ENCODE data around the gene KANK2.

Gene KANK2

DNA sequence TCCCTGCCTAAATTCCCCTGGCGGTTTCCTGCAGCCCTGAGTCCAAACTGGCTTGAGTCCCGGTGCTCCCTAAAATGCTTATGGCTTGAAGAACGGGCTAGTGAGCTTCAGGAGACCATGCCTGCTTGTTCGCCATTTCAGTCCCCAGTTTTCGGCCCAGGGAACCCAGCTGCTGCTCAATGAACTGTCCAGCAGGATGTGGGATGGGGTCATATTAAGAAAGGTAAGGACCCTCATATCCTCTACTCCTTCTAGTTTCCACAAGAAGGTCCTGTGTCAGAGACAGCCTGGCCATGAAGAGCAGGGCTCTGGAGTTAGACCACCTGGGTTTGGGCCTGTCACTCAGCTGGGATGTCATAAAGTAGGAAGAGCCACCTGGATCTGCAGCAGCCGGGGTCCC lies 24.8 kb downstream of the KANK2 start:
- no peaks in the 10 kb centered on the region for H3K4me1 ChIP-seq (ENCODE audit: control insufficient read depth, low read length)
- H3K9me3 ChIP-seq (ENCODE audit: control insufficient read depth, insufficient read depth, low read length): no peaks in the 10 kb centered on the region
- H3K36me3 ChIP-seq (ENCODE audit: control insufficient read depth, low read length): peaks cover 68% of the 10 kb centered on the region
- no peaks in the 10 kb centered on the region for H3K27me3 ChIP-seq (ENCODE audit: control insufficient read depth, low read length)
- H3K4me2 ChIP-seq (ENCODE audit: low read length): no peak overlapping the region
- H3F3A ChIP-seq (ENCODE audit: control insufficient read depth, insufficient read depth): no peaks in the 10 kb centered on the region
- no peak overlapping the region for H3K27ac ChIP-seq (ENCODE audit: low read depth, low read length)
- no peaks in the 10 kb centered on the region for H4K20me1 ChIP-seq (ENCODE audit: control insufficient read depth, insufficient read depth, low read depth, low read length)
- H3K4me3 ChIP-seq (ENCODE audit: low read length): no peak overlapping the region
- no peak for TF ChIP-seq EZH2phosphoT487 (IDR thresholded peaks at IDR 0.05; ENCODE audit: borderline replicate concordance, low read length)
- TF ChIP-seq, protein P1, sequence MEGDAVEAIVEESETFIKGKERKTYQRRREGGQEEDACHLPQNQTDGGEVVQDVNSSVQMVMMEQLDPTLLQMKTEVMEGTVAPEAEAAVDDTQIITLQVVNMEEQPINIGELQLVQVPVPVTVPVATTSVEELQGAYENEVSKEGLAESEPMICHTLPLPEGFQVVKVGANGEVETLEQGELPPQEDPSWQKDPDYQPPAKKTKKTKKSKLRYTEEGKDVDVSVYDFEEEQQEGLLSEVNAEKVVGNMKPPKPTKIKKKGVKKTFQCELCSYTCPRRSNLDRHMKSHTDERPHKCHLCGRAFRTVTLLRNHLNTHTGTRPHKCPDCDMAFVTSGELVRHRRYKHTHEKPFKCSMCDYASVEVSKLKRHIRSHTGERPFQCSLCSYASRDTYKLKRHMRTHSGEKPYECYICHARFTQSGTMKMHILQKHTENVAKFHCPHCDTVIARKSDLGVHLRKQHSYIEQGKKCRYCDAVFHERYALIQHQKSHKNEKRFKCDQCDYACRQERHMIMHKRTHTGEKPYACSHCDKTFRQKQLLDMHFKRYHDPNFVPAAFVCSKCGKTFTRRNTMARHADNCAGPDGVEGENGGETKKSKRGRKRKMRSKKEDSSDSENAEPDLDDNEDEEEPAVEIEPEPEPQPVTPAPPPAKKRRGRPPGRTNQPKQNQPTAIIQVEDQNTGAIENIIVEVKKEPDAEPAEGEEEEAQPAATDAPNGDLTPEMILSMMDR (IDR thresholded peaks at IDR 0.05; ENCODE audit: low read depth, low read length, poor library complexity, severe bottlenecking): no peak
- no peaks in the 10 kb centered on the region for H3K9me2 ChIP-seq (replicated peaks; ENCODE audit: control insufficient read depth, low read length)
- H3K79me2 ChIP-seq (ENCODE audit: control insufficient read depth, low read length): no peaks in the 10 kb centered on the region

DNA sequence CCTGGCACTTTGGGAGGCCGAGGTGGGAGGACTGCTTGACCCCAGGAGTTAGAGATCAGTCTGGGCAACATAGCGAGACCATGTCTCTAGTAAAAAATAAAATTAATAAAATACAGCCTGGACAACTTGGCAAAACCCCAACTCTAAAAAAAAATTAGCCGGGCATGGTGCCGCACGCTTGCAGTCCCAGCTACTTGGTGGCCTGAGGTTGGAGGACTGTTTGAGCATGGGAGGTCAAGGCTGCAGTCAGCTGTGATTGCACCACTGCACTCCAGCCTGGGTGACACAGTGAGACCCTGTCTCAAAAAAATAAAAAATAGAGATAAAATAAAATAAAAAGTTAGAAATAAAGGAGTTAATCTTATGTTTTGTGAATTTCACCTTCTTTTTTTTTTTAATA lies 26.2 kb downstream of the KANK2 start:
- no peaks in the 10 kb centered on the region for H3K4me1 ChIP-seq (ENCODE audit: control insufficient read depth, low read length)
- no peaks in the 10 kb centered on the region for H3K79me2 ChIP-seq (ENCODE audit: control insufficient read depth, low read length)
- no peak for TF ChIP-seq EZH2phosphoT487 (IDR thresholded peaks at IDR 0.05; ENCODE audit: borderline replicate concordance, low read length)
- TF ChIP-seq, protein P1 (IDR thresholded peaks at IDR 0.05; ENCODE audit: low read depth, low read length, poor library complexity, severe bottlenecking): no peak
- H3K9me3 ChIP-seq (ENCODE audit: control insufficient read depth, insufficient read depth, low read length): no peaks in the 10 kb centered on the region
- H3K4me3 ChIP-seq (ENCODE audit: low read length): no peak overlapping the region
- peaks cover 66% of the 10 kb centered on the region for H3K36me3 ChIP-seq (ENCODE audit: control insufficient read depth, low read length)
- H3K27ac ChIP-seq (ENCODE audit: low read depth, low read length): no peak overlapping the region
- H3K4me2 ChIP-seq (ENCODE audit: low read length): no peak overlapping the region
- H3K27me3 ChIP-seq (ENCODE audit: control insufficient read depth, low read length): no peaks in the 10 kb centered on the region
- no peaks in the 10 kb centered on the region for H3F3A ChIP-seq (ENCODE audit: control insufficient read depth, insufficient read depth)
- no peaks in the 10 kb centered on the region for H4K20me1 ChIP-seq (ENCODE audit: control insufficient read depth, insufficient read depth, low read depth, low read length)
- no peaks in the 10 kb centered on the region for H3K9me2 ChIP-seq (replicated peaks; ENCODE audit: control insufficient read depth, low read length)

- H3K4me1 ChIP-seq (ENCODE audit: control insufficient read depth, low read length): no peaks in the 10 kb centered on the region
- no peaks in the 10 kb centered on the region; the same call in 1 of the 2 replicates for H3F3A ChIP-seq (ENCODE audit: control insufficient read depth, insufficient read depth)
- no peaks in the 10 kb centered on the region for H3K27me3 ChIP-seq (ENCODE audit: control insufficient read depth, low read length)
- H3K9me2 ChIP-seq (replicated peaks; ENCODE audit: control insufficient read depth, low read length): no peaks in the 10 kb centered on the region
- no peak for TF ChIP-seq EZH2phosphoT487 (IDR thresholded peaks at IDR 0.05; ENCODE audit: borderline replicate concordance, low read length)
- TF ChIP-seq, protein P1 (IDR thresholded peaks at IDR 0.05; ENCODE audit: low read depth, low read length, poor library complexity, severe bottlenecking): no peak
- H3K79me2 ChIP-seq (ENCODE audit: control insufficient read depth, low read length): no peaks in the 10 kb centered on the region
- no peak overlapping the region for H3K4me3 ChIP-seq (ENCODE audit: low read length)
- H4K20me1 ChIP-seq (ENCODE audit: control insufficient read depth, insufficient read depth, low read depth, low read length): no peaks in the 10 kb centered on the region
- H3K9me3 ChIP-seq (ENCODE audit: control insufficient read depth, insufficient read depth, low read length): no peaks in the 10 kb centered on the region
- no peak overlapping the region for H3K27ac ChIP-seq (ENCODE audit: low read depth, low read length)
- H3K36me3 ChIP-seq (ENCODE audit: control insufficient read depth, low read length): peaks cover 68% of the 10 kb centered on the region
- H3K4me2 ChIP-seq (ENCODE audit: low read length): no peak overlapping the region
Measured at GRCh38 chr19:11169896-11170678, 27.3 kb downstream of the KANK2 start.
